ENCODE measurements around the gene RPL10.

RPL10 gene

DNA sequence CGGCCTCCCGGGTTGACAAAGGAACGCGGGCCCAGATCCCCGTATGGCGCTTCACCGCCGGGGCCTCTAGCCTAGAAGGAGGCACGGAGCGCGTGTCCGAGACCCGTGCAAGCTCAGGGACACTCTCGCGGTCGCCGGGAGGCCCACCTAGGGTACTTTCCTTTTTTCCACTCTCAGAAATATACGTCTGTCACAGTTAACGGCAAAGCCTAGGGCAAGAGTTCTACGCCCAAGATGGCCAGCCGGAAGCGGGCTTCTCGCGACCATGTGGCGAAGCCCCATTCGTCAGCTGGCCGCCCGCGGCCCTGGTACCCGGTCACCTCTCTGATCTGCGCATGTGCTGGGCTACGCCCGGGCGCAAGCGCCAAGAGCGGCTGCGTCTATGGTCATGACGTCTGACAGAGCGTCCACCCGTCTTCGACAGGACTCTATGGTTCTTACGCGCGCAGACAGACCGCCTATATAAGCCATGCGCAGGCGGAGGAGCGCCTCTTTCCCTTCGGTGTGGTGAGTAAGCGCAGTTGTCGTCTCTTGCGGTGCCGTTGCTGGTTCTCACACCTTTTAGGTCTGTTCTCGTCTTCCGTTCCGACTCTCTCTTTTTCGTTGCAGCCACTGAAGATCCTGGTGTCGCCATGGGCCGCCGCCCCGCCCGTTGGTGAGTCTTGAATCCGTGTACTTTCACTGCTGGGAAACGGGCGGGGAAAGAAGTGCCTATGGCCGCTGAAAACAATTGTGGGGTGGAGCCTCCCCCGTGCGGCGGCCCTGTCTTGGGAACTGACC lies at the start of gene RPL10:
RPL10 (plus strand) TSS at position 490 of the 780 bp plus-strand sequence; CDS start at position 633, 143 bp downstream.
- DNase-seq (ENCODE audit: low spot score), result peak; percentile 97

DNA sequence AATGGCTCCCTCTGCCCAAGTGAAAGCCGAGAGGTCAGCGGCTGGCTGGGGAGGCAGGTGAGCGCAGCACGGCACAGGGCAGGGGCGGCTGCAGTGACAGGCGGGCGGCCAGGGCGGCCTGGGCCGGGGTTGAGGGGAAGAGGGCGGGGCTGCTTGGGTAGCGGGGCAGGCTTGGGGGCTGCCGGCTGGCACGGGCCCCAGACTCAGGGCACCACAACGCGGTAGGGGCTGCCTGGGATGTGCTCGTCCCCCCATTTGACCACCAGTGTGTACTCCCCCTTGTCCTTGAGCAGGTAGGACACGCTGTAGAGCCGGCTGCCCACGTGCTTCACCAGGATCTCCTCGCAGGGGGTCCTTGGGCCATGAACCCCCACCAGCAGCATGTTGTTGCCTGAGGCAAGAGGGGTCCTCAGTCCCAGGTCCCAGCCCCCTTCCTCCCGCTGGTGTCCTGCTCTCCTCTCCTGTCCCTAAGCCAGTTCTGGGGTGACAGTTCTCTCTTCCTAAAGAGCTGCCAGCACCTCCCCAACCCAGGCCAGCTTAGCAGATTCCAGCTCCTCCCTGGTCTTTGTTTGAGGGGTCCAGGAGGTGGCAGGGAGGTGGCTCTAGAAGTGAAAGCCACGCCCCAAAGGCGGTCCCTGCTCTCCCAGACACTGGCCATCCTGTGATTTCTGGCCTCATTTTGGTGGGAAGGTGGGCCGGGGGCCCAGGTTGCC lies 49.4 kb upstream of the RPL10 start:
- DNase-seq (ENCODE audit: low spot score), result no peak

DNA sequence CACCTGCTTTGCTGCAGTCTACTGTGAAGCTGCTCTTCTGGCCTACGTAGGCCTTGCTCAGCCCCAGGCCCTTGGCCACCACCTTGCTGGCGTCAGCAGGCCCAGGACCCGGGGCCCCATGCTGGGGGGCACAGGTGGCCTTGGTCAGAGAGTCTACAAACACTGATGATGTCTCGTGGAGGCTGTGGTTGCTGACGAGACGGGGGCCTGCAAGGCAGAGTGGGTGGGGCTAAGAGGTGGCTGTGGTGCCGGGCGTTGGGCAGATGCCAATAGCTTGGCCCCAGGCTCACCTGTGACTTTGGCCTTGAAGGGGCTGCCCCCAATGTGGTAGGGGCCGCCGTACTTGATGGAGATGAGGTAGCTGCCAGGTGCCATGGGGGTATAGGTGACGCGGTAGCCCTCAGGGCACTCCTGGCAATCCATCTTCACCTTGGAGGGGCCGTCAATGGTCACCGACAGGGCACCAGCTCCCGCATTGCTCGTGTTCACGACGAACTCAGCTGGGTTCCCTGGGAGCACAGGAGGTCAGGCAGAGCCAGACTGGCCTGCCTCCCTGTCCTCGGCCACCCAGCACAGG lies 48.7 kb upstream of the RPL10 start:
- DNase-seq (ENCODE audit: low spot score), result no peak

DNA sequence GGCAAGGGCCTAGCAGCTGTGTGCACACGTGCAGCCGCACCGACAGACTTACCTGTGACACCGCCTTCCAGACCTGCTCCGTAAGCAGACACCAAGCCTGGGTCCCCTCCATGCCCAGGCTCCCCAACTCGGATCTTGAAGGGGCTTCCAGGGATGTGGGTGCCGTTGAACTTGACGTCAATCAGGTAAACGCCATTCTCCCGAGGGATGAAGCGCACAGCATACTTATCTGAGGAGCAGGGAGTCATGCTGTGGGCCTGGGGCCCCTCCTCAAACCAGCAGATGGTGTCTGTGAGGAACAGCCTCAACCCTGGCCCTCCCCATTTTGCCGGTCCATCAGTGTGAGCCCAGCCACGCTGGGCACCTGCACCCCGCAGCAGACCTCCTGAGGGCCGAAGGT lies 48.2 kb upstream of the RPL10 start:
- DNase-seq (ENCODE audit: low spot score), result no peak

DNA sequence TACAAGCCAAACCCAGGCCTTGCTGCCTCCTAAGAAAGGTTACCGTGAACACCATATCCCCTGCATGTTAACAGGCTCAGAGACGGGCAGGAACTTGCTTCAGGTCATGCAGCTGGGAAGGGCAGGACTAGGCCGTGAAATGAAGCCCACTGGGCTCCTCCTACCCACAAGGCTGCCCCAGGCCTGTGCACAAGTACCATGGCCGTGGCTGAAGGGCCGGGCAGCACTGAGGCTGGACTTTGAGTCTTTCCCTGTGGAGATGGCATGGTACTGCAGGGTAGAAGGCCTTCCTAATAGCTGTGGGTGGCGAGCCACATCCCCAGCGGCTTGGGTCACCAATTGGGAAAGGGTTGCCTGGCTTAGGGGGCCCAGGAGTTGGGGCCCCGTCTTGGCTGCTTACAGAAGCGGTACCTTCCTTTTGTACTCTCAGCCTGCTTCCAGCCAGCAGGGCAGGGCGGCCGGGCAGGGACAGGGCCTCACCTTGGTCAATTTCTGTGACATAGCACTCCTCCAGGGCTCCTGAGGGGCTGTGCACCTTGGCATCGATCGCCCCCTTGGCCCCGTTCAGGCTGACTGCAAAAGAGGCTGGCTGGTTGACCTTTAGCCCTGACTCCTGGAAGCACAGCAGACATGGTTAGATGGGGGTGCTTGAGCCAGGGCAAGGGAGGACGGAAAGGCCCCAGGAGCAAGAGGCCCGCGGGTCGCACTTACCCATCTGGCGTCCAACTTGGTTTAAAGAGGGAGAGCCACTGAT lies 47.6 kb upstream of the RPL10 start:
- no peak for DNase-seq (ENCODE audit: low spot score)

DNA sequence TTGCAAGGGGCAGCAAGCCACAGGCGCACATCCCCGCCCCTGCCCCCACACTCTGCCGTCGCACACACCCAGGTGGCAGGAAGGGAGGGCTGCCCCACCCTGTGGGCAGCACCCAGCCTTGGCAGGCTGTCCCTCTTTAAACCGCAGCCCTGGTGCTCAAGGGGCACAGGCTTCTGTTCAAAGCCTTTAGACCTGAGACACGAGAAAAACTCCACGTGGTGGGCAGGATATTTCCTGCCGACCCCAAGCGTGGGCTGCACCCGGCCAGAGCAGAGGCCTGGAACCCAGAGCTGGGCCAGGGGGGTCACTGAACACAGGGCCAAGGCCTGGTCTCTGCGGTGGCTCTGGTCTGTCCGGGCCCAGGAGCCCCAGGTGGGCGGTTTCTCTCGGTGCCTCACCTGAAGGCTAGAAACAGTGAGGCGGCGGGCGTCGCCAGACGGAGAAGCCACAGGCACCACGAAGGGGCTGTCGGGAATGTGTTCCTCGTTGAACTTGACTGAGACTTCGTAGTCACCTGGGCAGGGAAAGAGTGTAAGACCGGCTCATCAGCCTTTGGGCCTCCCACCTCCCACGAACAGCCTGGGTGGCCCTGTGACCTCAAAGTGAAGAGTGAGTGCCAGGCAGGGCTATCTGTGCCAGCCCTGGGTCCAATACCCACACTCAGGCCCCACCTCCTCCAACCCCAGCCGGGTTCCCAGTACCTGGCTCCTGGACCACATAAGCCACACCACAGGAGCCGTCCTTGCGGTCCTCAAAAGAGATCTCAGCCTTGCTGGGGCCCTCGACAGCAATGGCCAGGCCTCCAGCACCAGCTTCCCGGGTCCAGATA lies 46.8 kb upstream of the RPL10 start:
- DNase-seq (ENCODE audit: low spot score), result no peak

DNA sequence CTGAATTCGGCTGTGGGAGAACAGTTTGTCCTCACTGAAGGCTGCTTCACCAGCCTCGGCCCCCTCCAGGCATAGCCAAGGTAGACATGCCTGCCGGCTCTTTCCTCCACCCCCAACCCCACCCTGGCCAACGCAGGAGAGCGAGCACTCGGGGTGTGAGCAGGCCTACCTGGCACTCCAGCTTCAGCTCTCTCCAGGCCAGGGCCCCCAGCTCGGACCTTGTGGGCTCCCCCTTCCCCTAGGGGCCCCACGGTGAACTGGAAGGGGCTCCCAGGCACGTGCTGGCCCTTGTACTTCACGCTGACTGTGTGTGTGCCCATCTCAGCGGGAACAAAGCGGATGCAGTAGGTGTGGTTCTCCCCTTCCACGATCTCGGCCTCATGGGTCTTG lies 46.2 kb upstream of the RPL10 start:
- no peak for DNase-seq (ENCODE audit: low spot score)

DNA sequence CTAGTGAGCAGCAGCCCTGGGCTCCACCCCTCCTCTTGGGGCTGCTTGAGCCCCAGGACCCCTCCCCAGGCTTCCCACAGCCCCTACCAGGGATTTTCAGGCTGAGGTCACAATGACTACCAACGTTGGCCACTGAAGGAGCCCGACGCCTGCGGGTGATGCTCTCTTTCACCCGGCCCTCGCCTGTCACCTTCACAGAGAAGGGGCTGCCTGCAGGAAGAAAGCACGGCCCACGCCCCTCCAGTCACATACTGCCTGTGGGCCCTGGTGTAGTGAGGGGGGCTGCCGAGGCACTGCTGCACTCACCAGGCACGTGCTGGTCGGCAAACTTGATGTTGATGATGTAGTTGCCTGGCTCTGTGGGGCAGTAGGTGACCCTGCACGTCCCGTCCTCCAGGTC lies 45.7 kb upstream of the RPL10 start:
- DNase-seq (ENCODE audit: low spot score), result no peak

DNA sequence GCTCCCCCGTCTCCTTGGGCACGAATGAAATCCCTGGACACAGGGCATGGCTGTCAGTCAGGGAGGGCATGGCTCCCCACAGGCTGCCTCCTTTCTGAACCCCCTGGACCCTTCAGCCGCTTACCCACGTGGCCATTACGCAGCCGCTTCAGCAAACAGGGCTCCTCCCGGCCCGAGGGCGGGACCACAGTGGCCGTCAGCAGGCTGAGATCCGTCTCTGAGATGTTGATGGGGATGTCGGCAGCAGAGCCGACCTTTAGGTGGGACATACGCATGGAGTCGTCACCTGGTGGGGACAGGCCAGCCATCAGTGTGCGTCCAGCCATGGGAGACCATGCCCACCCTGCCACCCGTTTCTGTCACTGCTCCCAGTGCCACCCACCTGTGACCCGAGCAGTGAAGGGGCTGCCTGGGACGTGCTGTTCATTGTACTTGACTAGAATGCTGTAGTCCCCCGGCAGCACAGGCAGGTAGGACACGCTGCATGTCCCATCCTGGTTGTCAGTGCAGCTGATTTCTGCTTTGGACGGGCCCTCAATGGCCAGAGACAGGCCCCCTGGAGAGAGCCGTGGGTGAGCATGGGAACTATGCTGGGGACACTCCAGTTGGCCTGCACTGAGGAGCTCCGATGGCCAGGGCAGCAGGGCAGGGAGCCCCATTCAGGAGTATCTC lies 44.9 kb upstream of the RPL10 start:
- no peak for DNase-seq (ENCODE audit: low spot score)

DNA sequence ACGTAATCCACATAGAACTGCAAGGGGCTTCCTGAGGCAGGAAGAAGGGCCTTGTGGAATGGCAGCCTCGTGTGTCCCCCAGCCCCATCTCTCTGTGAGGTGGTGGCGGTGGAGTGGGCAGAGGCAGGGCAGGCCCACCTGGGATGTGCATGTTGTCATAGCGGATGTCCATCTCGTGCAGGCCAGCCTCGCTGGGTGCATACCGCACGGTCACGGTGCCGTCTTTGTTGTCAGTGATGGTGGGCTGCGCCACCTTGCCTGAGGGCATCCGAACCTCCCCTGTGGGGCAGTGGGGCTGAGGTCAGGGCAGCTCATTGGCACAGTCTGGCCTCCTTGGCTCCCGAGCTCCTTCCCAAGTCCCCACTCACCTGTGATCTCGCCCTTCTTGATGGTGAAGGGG lies 44.2 kb upstream of the RPL10 start:
- DNase-seq (ENCODE audit: low spot score), result no peak

DNA sequence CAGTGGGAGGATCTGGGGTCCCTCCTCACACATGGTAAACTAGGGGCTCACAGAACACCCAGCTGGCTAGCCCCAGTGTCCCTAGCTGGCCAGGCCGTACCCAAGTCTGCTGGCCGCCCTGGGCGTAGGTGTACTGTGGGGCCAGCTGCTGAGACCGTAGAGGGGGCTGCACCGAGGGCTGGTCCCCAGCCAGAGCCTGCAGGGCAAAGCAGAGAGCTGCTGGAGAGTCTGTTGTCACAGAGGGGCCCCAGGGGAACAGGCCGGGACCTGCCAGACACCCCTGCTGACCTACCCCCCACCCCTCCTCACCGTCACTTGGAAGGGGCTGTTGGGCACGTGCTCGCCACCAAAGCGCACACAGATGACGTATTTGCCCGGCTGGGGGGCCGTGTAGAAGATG lies 43.7 kb upstream of the RPL10 start:
- no peak for DNase-seq (ENCODE audit: low spot score)

DNA sequence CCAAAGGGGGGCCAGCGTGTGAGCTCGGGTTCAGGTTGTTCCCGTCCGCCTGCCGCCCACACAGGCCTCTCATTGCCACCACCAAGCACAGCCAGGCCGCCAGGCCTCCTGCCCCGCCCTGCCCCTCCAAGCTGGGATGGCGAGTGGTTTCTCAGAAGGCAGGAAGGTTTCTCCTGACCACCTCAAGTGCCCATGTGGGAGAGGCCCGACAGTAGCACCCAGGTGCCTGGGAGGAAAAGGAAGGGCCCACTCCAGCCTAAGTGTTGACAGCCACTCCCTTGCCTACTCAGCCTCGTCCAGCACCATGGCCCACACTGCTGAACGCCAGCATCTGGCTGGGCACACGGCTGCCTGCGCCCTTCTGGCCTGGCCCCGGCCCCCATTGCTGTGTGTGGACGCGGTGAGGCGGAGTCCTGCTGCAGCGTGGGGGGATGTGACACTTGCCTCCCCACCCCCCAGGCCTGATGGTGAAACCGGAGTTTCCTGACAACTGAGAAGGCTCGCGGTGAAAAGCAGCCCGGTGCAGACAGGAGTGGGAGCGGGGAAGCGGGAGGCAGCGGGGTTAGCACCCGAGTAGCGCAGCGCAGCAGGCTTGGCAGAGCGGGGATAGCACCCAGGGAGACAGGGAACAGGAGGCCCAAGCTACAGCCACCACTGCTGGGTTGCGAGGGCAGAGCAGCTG lies 42.9 kb upstream of the RPL10 start:
- DNase-seq (ENCODE audit: low spot score), result no peak

DNA sequence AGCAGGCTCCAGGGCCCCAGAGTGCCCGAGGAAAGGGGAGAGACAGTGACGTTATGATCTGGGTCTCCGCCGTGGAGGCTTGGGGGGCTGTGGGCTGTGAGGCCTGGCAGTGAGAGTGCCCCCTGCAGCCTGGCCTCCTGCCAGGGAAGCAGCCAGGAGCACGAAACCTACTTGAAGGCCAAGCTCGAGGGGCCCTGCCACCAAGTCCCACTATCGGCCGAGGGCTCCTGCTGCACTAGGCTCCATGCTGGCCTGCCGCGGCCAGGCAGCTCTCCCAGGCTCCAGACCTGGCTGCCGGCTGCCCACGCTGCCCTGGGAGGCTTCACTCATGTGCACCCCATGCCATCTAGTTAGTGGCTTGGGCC lies 42.4 kb upstream of the RPL10 start:
- DNase-seq (ENCODE audit: low spot score), result no peak

DNA sequence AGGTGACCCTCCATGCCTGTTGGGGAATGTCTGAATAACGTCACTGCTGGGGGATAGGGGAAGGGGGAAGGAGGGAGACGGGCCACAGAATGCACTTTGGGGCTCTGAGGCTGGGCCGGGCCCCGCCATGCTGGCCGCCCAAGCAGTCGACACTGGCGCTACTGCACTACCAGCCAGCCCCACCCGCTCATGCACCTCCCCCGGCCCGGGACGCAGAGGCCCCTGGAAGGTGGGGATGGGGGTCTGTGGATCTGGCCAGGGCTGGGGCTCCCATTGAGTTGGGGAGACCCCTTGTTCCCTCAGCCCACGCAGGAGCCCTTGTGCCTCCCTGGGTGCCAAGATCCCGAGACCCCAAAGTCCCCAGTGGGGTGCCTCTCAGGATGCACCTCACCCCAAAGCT lies 41.6 kb upstream of the RPL10 start:
- no peak for DNase-seq (ENCODE audit: low spot score)

DNA sequence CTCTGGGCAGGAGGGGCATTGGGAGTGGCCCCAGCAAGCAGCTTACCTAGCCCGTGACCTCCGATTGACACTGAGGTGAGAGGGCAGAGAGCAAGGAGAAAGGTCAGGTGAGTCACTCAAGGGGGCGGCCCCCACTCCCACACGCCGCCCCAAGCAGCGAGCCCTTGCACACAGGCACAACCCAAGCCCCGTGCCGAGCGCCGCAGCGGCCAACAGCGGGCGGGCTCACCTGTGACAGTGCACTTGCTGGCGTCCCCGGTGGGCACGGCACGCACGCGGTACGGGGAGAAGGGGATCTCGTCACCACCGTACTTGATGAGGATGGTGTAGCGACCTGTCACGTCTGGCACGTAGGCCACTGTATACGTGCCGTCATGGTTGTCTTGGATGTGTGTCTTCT lies 41.0 kb upstream of the RPL10 start:
- DNase-seq (ENCODE audit: low spot score), result no peak

DNA sequence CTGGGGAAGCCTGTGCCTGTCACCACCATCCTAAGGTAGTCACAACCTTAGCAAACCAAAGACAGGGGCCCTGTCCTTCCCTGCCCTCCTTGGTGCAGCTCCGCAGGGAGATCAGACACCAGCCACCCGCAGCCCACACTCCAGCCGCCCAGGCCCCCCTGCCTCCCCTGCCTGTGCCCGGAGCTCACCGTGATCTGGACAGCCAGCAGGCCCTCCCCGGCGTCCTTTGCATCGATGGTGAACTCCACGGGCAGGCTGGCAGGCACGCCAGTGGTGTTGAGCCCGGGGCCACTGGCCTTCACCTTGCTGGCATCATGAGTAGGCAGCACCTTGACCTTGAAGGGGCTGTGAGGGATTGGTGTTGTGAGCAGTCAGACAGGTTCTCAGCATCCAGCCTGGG lies 40.2 kb upstream of the RPL10 start:
- no peak for DNase-seq (ENCODE audit: low spot score)

DNA sequence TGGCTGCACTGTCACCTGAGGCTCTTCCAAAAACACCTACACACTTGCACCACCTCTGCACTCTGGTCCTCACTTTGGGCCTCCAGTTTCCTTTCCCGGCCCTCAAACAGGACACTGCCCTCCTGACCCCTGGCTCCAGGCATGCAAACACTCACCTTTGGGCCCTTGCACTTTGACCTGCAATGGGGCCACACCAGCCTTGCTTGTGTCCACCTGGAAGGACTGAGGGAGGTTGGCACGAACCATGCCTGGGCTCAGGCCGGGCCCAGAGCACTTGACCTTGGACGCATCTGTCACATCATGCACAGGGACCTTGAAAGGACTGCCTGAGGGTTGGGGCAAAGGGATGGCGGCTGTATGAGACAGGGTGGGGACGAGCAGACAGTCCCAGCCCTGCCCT lies 39.3 kb upstream of the RPL10 start:
- DNase-seq (ENCODE audit: low spot score), result no peak

DNA sequence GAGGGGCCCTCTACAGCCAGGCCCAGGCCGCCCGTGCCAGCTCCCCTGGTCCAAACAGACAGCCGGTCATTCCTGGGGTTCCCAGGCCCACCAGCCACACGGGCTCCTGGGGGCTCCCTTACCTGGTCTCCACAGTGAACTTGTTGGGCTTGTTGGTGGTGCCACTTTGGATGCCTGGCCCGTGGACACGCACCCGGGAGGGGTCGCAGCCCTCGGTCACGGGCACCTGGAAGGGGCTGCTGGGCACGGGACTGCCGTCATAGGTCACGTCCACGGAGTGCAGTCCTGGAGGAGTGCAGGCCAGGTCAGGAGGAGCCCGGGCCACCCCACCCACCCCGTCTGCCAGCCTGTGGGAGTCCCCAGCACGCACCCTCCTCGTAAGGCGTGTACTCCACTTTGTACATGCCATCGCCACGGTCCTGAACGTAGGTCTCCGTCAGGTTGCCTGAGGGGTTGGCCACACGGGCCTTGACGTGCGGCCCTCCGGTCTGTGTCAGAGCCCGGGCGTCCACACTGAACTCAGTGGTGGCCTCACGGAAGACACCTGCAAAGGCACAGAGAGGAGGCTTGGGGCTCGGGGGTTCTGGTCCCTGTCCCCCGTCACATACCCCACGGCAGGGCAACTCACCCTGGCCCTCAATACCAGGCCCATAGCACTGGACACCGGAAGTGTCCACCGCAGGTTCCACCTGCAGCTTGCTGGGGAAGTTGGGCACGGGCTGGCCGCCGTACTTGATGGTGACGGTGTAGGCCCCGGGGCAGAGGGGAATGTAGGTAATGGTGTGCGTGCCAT lies 38.6 kb upstream of the RPL10 start:
- DNase-seq (ENCODE audit: low spot score), result no peak

DNA sequence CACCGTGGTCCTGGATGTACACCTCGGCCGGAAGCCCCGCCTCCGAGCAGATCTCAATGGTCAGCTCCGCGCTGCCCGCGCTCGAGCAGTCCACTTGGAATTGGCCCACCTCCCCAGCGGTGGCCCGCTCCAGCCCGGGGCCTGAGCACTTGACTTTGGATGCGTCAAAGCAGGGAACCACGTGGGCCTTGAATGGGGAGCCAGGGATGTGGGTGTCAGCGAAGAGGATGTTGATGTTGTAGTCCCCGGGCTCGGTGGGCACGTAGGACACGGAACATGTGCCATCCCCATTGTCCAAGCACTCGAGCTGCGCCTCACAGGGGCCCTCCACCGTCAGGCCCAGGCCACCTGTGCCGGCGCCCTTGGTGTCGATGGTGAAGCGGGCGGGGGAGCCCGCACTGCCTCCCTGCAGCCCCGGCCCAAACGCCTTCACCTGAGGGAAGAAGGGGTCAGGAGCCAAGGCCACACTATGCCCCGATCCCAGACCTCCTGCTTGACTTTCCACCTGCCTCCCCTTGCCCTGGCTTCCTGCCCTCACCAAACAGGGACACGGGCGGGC lies 37.9 kb upstream of the RPL10 start:
- no peak for DNase-seq (ENCODE audit: low spot score)
